Measurements from ENCODE around the gene ADCYAP1R1.

The ADCYAP1R1 gene

GRCh38 chr7:31082447-31082846 is 30.3 kb downstream of the ADCYAP1R1 start:
- DNase-seq, result no peak
- peaks cover 33% of the 10 kb centered on the region for H3K27me3 Mint-ChIP-seq
- no peaks in the 10 kb centered on the region for H3K4me1 Mint-ChIP-seq
- no peak overlapping the region for H3K4me3 Mint-ChIP-seq
- H3K9me3 Mint-ChIP-seq, result no peaks in the 10 kb centered on the region
- no peak for ATAC-seq
- H3K27ac Mint-ChIP-seq, result no peak overlapping the region

GRCh38 chr7:31083210-31083786 is 31.2 kb downstream of the ADCYAP1R1 start:
- H3K4me3 Mint-ChIP-seq, result no peak overlapping the region
- ATAC-seq (no peak), DNase-seq (no peak)
- no peak overlapping the region for H3K27ac Mint-ChIP-seq
- H3K9me3 Mint-ChIP-seq, result no peaks in the 10 kb centered on the region
- H3K27me3 Mint-ChIP-seq, result peaks cover 33% of the 10 kb centered on the region
- H3K4me1 Mint-ChIP-seq, result no peaks in the 10 kb centered on the region

- Mint-ChIP-seq H3K9me3 (no peaks in the 10 kb centered on the region), H3K4me1 (no peaks in the 10 kb centered on the region), H3K4me3 (no peak overlapping the region), H3K27me3 (peaks cover 33% of the 10 kb centered on the region), H3K27ac (peak overlapping the region in 1 of 2 donors; percentile 13)
- no peak for DNase-seq
- no peak for ATAC-seq
These were observed 32.1 kb downstream of the ADCYAP1R1 start for GRCh38 chr7:31084226-31084625.

- no peaks in the 10 kb centered on the region for H3K9me3 Mint-ChIP-seq
- DNase-seq (no peak), ATAC-seq (no peak)
- H3K27ac Mint-ChIP-seq, result no peak overlapping the region
- H3K4me1 Mint-ChIP-seq, result no peaks in the 10 kb centered on the region
- H3K4me3 Mint-ChIP-seq, result no peak overlapping the region
- H3K27me3 Mint-ChIP-seq, result peaks cover 15% of the 10 kb centered on the region
These were observed 35.2 kb downstream of the ADCYAP1R1 start for GRCh38 chr7:31087351-31087750.

GRCh38 chr7:31091924-31092434 is 39.9 kb downstream of the ADCYAP1R1 start:
- no peak overlapping the region for H3K4me3 Mint-ChIP-seq
- no peak for DNase-seq
- H3K27ac Mint-ChIP-seq, result no peak overlapping the region
- no peaks in the 10 kb centered on the region for H3K9me3 Mint-ChIP-seq
- H3K4me1 Mint-ChIP-seq, result no peaks in the 10 kb centered on the region
- ATAC-seq, result no peak
- H3K27me3 Mint-ChIP-seq, result peaks cover 13% of the 10 kb centered on the region

- ATAC-seq, result no peak
- Mint-ChIP-seq H3K4me3 (no peak overlapping the region), H3K9me3 (no peaks in the 10 kb centered on the region), H3K4me1 (no peaks in the 10 kb centered on the region), H3K27ac (no peak overlapping the region), H3K27me3 (peaks cover 13% of the 10 kb centered on the region)
- DNase-seq, result no peak
These were observed 40.5 kb downstream of the ADCYAP1R1 start for GRCh38 chr7:31092606-31093005.

GRCh38 chr7:31093282-31093681 is 41.2 kb downstream of the ADCYAP1R1 start:
- DNase-seq (no peak), ATAC-seq (no peak)
- Mint-ChIP-seq H3K4me3 (no peak overlapping the region), H3K4me1 (no peaks in the 10 kb centered on the region), H3K27ac (no peak overlapping the region), H3K27me3 (peaks cover 13% of the 10 kb centered on the region), H3K9me3 (no peaks in the 10 kb centered on the region)

- Mint-ChIP-seq H3K27ac (no peak overlapping the region), H3K27me3 (peaks cover 13% of the 10 kb centered on the region), H3K4me3 (no peak overlapping the region), H3K9me3 (no peaks in the 10 kb centered on the region), H3K4me1 (no peaks in the 10 kb centered on the region)
- DNase-seq, result no peak
- no peak for ATAC-seq
These were observed 42.2 kb downstream of the ADCYAP1R1 start for GRCh38 chr7:31094271-31094670.

- ATAC-seq (peak; percentile 22), DNase-seq (no peak)
- no peaks in the 10 kb centered on the region for H3K4me1 Mint-ChIP-seq
- H3K27ac Mint-ChIP-seq, result no peak overlapping the region
- peaks cover 13% of the 10 kb centered on the region for H3K27me3 Mint-ChIP-seq
- H3K9me3 Mint-ChIP-seq, result no peaks in the 10 kb centered on the region
- H3K4me3 Mint-ChIP-seq, result no peak overlapping the region
These were observed 43.4 kb downstream of the ADCYAP1R1 start for GRCh38 chr7:31095286-31096197.

- ATAC-seq (no peak), DNase-seq (no peak)
- no peak overlapping the region for H3K4me3 Mint-ChIP-seq
- H3K9me3 Mint-ChIP-seq, result no peaks in the 10 kb centered on the region
- H3K27ac Mint-ChIP-seq, result no peak overlapping the region
- H3K27me3 Mint-ChIP-seq, result peaks cover 13% of the 10 kb centered on the region
- no peaks in the 10 kb centered on the region for H3K4me1 Mint-ChIP-seq
These were observed 44.2 kb downstream of the ADCYAP1R1 start for GRCh38 chr7:31096198-31096876.

- Mint-ChIP-seq H3K27me3 (peaks cover 13% of the 10 kb centered on the region), H3K9me3 (no peaks in the 10 kb centered on the region), H3K4me3 (no peak overlapping the region), H3K27ac (no peak overlapping the region), H3K4me1 (no peaks in the 10 kb centered on the region)
- DNase-seq (no peak), ATAC-seq (no peak)
These were observed 44.8 kb downstream of the ADCYAP1R1 start for GRCh38 chr7:31096877-31097258.

- Mint-ChIP-seq H3K4me3 (no peak overlapping the region), H3K27me3 (peaks cover 19% of the 10 kb centered on the region), H3K27ac (no peak overlapping the region), H3K9me3 (no peaks in the 10 kb centered on the region), H3K4me1 (no peaks in the 10 kb centered on the region)
- ATAC-seq (peak; percentile 14), DNase-seq (no peak)
These were observed 46.7 kb downstream of the ADCYAP1R1 start for GRCh38 chr7:31098642-31099360.

GRCh38 chr7:31099451-31100444 is 47.6 kb downstream of the ADCYAP1R1 start:
- Mint-ChIP-seq H3K4me3 (no peak overlapping the region), H3K4me1 (no peaks in the 10 kb centered on the region), H3K27me3 (peaks cover 13% of the 10 kb centered on the region), H3K9me3 (no peaks in the 10 kb centered on the region), H3K27ac (no peak overlapping the region)
- DNase-seq, result no peak
- peak; percentile 24 for ATAC-seq

GRCh38 chr7:31100445-31100844 is 48.3 kb downstream of the ADCYAP1R1 start:
- ATAC-seq (no peak), DNase-seq (no peak)
- Mint-ChIP-seq H3K9me3 (no peaks in the 10 kb centered on the region), H3K4me1 (no peaks in the 10 kb centered on the region), H3K4me3 (no peak overlapping the region), H3K27ac (no peak overlapping the region), H3K27me3 (peaks cover 13% of the 10 kb centered on the region)

Data from stimulated activated naive CD8-positive, alpha-beta T cell treated with anti-CD3 and anti-CD28 coated beads, Interleukin-15, amount 100 ng/mL, for 72 hours (primary cell).